MM.1S (cell line): ENCODE results near the gene PRMT5.

Experiments
- CTCF ChIP-seq: fragments of 300-600 bp; sonication (generic); IDR thresholded peaks from 2 replicates; pipeline ENCODE4 v1.5.1; 2016; ENCODE audit warnings: antibody characterized with exemption, low read length, mixed read lengths
- EZH2phosphoT487 ChIP-seq: fragments of 300-600 bp; sonication (generic); IDR thresholded peaks from 2 replicates; pipeline ENCODE4 v1.6.1; 2018; ENCODE audit warnings: antibody characterized with exemption, low read length

- TF ChIP-seq CTCF = no peak
- TF ChIP-seq EZH2phosphoT487 = no peak
Measured at GRCh38 chr14:22925513-22925912, 3.7 kb downstream of the PRMT5 start.
